Keratinocyte (primary cell): ENCODE data around the gene TMEM53.

ENCODE experiments used
- CTCF ChIP-seq, 3 experiments: IDR thresholded peaks in 1 of 3; conservative IDR thresholded peaks in 1 of 3; optimal IDR thresholded peaks in 1 of 3; 2 replicates in 2 of 3; 3 replicates in 1 of 3; pipeline versions ENCODE3 to v1.5.1; 2011; ENCODE audit warnings: low read length in 3 of 3, mild to moderate bottlenecking in 3 of 3, moderate library complexity in 2 of 3, control low read depth in 1 of 3, inconsistent platforms in 1 of 3; ENCODE audit not compliant: insufficient read depth in 2 of 3; ENCODE audit errors: extremely low read depth in 1 of 3
- EZH2 ChIP-seq: IDR thresholded peaks from one replicate; pipeline ENCODE4 v1.6.1; 2012; ENCODE audit warnings: inconsistent platforms, mild to moderate bottlenecking, low read length, moderate library complexity

DNA sequence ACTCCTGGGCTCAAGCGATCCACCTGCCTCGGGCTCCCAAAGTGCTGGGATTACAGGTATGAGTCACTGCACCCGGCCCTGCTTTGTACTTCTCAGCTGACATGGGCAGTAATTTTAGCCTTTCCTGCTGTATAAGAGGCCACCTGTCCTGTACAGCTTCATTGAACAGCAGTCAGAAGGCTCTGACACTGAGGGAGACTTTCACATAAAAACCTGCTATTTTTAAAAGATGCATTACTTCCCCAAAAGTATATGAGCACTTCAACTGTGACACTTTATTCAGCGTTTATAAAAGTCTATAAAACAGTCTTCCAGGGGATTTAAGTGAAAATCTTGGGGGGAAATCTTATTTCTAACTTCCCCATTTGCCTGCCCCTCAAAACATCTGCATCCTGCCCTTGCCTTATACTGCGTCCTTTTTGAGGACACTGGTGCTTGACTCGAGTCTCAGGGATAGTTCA is 39.1 kb upstream of the TMEM53 start:
- TF ChIP-seq CTCF (optimal IDR thresholded peaks at IDR 0.05 in 1 of 3, IDR thresholded peaks at IDR 0.05 in 1 of 3, conservative IDR thresholded peaks at IDR 0.05 in 1 of 3; ENCODE audit: extremely low read depth in 1 of 3, insufficient read depth in 2 of 3, low read length in 3 of 3) (no peak), EZH2 (no peak)
